Astrocyte (in vitro differentiated cells and primary cell): Measurements from ENCODE around the gene GPR37L1. TPM values are rescaled to one million over a fixed set of nuclear protein-coding genes. Genes with fewer than 3 reads are reported as not detected.

Experiments
- DNase-seq: peaks from one replicate; pipeline ENCODE4 v3.0.0-alpha.2; 2010; ENCODE audit warnings: low read depth
- FAIRE-seq: peaks from 2 replicates; lab custom pipeline; 2011; peaks lifted over from hg19 to GRCh38; lab: Jason Lieb, UNC
- H2AFZ ChIP-seq: 2 replicates; pipeline ENCODE4 v1.6.0; 2012; ENCODE audit warnings: low read depth, low read length, inconsistent platforms
- H3K27ac ChIP-seq: 2 replicates; pipeline ENCODE4 v1.5.1; 2011; ENCODE audit warnings: low read depth, low read length, inconsistent platforms
- H3K27me3 ChIP-seq: 2 replicates; pipeline ENCODE4 v1.6.0; 2011; ENCODE audit warnings: low read length, inconsistent platforms; ENCODE audit not compliant: insufficient read depth
- H3K36me3 ChIP-seq: 2 replicates; pipeline ENCODE4 v1.5.1; 2011; ENCODE audit warnings: low read length, inconsistent platforms; ENCODE audit not compliant: insufficient read depth
- H3K4me1 ChIP-seq: 2 replicates; pipeline ENCODE4 v1.5.1; 2011; ENCODE audit warnings: low read length, inconsistent platforms; ENCODE audit not compliant: insufficient read depth
- H3K4me2 ChIP-seq: 2 replicates; pipeline ENCODE4 v1.6.0; 2012; ENCODE audit warnings: low read length, inconsistent platforms
- H3K4me3 ChIP-seq: 2 replicates; pipeline ENCODE4 v1.5.1; 2011; ENCODE audit warnings: low read depth, mild to moderate bottlenecking, low read length, inconsistent platforms; ENCODE audit not compliant: insufficient read depth
- H3K79me2 ChIP-seq: 2 replicates; pipeline ENCODE4 v1.6.0; 2012; ENCODE audit warnings: mild to moderate bottlenecking, low read length, inconsistent platforms; ENCODE audit not compliant: insufficient read depth
- H3K9ac ChIP-seq: 2 replicates; pipeline ENCODE4 v1.6.0; 2012; ENCODE audit warnings: mild to moderate bottlenecking, low read length, inconsistent platforms
- H3K9me3 ChIP-seq: 2 replicates; pipeline ENCODE4 v1.5.1; 2012; ENCODE audit warnings: low read depth, mild to moderate bottlenecking, low read length, inconsistent platforms; ENCODE audit not compliant: insufficient read depth
- H4K20me1 ChIP-seq: 2 replicates; pipeline ENCODE4 v1.6.0; 2012; ENCODE audit warnings: low read length, inconsistent platforms; ENCODE audit not compliant: insufficient read depth
- H3K27ac Mint-ChIP-seq: one replicate; pipeline ENCODE4 v1.8.0; 2021; ENCODE audit warnings: mild to moderate bottlenecking, mixed read lengths; ENCODE audit not compliant: unreplicated experiment
- H3K27me3 Mint-ChIP-seq: one replicate; pipeline ENCODE4 v1.8.0; 2021; ENCODE audit warnings: low read depth, mixed read lengths; ENCODE audit not compliant: unreplicated experiment
- H3K36me3 Mint-ChIP-seq: one replicate; pipeline ENCODE4 v1.8.0; 2021; ENCODE audit warnings: low read depth, mixed read lengths; ENCODE audit not compliant: unreplicated experiment
- H3K4me1 Mint-ChIP-seq: one replicate; pipeline ENCODE4 v1.8.0; 2021; ENCODE audit warnings: low read depth, mixed read lengths; ENCODE audit not compliant: unreplicated experiment
- H3K4me3 Mint-ChIP-seq: one replicate; pipeline ENCODE4 v1.8.0; 2021; ENCODE audit warnings: mild to moderate bottlenecking, moderate library complexity, mixed read lengths; ENCODE audit not compliant: unreplicated experiment
- H3K9me3 Mint-ChIP-seq: one replicate; pipeline ENCODE4 v1.8.0; 2021; ENCODE audit warnings: mild to moderate bottlenecking, mixed read lengths; ENCODE audit not compliant: unreplicated experiment
- CTCF ChIP-seq: IDR thresholded peaks from 2 replicates; pipeline ENCODE4 v1.5.1; 2011; ENCODE audit warnings: low read depth, mild to moderate bottlenecking, inconsistent platforms, low read length, moderate library complexity; ENCODE audit not compliant: insufficient read depth
- EZH2 ChIP-seq: IDR thresholded peaks from 2 replicates; pipeline ENCODE4 v1.6.1; 2012; ENCODE audit warnings: mild to moderate bottlenecking, low read length, inconsistent platforms; ENCODE audit not compliant: insufficient read depth
- total RNA-seq: library from RNA; stranded (reverse); gene quantifications from 2 replicates; pipeline ENCODE4 v1.2.1, GENCODE V29; 2021

Gene GPR37L1
- total RNA-seq, 1 donor from 2014 or later: not detected

GRCh38 chr1:202146993-202147392 lies 24.3 kb downstream of the GPR37L1 start:
- no peak overlapping the region for H3K9ac ChIP-seq
- H2AFZ ChIP-seq: no peak overlapping the region
- no peaks in the 10 kb centered on the region for H3K27me3 ChIP-seq
- Mint-ChIP-seq H3K4me1 (peaks cover 10% of the 10 kb centered on the region), H3K9me3 (peaks cover 3% of the 10 kb centered on the region), H3K27ac (no peak overlapping the region), H3K36me3 (no peaks in the 10 kb centered on the region), H3K27me3 (peaks cover 2% of the 10 kb centered on the region), H3K4me3 (no peak overlapping the region)
- peaks cover 18% of the 10 kb centered on the region for H4K20me1 ChIP-seq
- DNase-seq (no peak), FAIRE-seq (no peak)
- H3K79me2 ChIP-seq: peaks cover 33% of the 10 kb centered on the region
- H3K36me3 ChIP-seq: no peaks in the 10 kb centered on the region
- no peak overlapping the region for H3K4me2 ChIP-seq
- no peak overlapping the region for H3K27ac ChIP-seq
- H3K4me1 ChIP-seq: peaks cover 20% of the 10 kb centered on the region
- no peak overlapping the region for H3K4me3 ChIP-seq
- TF ChIP-seq EZH2: no peak
- H3K9me3 ChIP-seq: no peaks in the 10 kb centered on the region

GRCh38 chr1:202148391-202148790 lies 25.7 kb downstream of the GPR37L1 start:
- Mint-ChIP-seq H3K4me1 (peaks cover 10% of the 10 kb centered on the region), H3K36me3 (no peaks in the 10 kb centered on the region), H3K4me3 (no peak overlapping the region), H3K9me3 (peaks cover 3% of the 10 kb centered on the region), H3K27ac (no peak overlapping the region), H3K27me3 (peaks cover 2% of the 10 kb centered on the region)
- DNase-seq: no peak
- FAIRE-seq: no peak
- Histone ChIP-seq H4K20me1 (peaks cover 4% of the 10 kb centered on the region), H3K4me1 (peaks cover 10% of the 10 kb centered on the region), H2AFZ (no peak overlapping the region), H3K27me3 (peaks cover 2% of the 10 kb centered on the region), H3K9me3 (no peaks in the 10 kb centered on the region), H3K36me3 (no peaks in the 10 kb centered on the region), H3K79me2 (peaks cover 19% of the 10 kb centered on the region), H3K27ac (no peak overlapping the region), H3K9ac (no peak overlapping the region), H3K4me3 (no peak overlapping the region), H3K4me2 (no peak overlapping the region)
- TF ChIP-seq EZH2 (no peak), CTCF (no peak)

DNA sequence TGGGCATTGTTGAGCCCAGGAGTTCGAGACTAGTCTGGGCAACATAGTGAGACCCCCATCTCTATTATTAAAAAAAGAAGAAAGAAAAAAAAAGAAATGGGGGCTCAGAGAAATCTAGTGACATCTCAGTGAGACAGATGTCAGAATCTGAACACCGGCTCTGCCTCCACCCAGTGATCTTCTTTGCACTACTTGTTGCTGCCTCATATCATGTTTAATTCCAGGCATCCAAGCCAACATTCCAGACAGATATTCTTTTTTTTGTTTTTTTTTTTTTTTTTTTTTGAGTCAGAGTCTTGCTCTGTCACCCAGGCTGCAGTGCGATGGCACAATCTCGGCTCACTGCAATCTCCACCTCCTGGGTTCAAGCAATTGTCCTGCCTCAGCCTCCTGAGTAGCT lies 26.8 kb downstream of the GPR37L1 start:
- H3K79me2 ChIP-seq: peaks cover 8% of the 10 kb centered on the region
- Mint-ChIP-seq H3K4me3 (no peak overlapping the region), H3K27ac (no peak overlapping the region), H3K27me3 (peaks cover 3% of the 10 kb centered on the region), H3K36me3 (no peaks in the 10 kb centered on the region), H3K4me1 (peaks cover 13% of the 10 kb centered on the region), H3K9me3 (peaks cover 3% of the 10 kb centered on the region)
- no peak overlapping the region for H3K4me2 ChIP-seq
- peaks cover 2% of the 10 kb centered on the region for H3K27me3 ChIP-seq
- FAIRE-seq (no peak), DNase-seq (no peak)
- no peak overlapping the region for H3K4me3 ChIP-seq
- H3K9ac ChIP-seq: no peak overlapping the region
- H3K27ac ChIP-seq: no peak overlapping the region
- no peaks in the 10 kb centered on the region for H3K9me3 ChIP-seq
- H3K36me3 ChIP-seq: no peaks in the 10 kb centered on the region
- H3K4me1 ChIP-seq: peaks cover 6% of the 10 kb centered on the region
- H4K20me1 ChIP-seq: no peaks in the 10 kb centered on the region
- TF ChIP-seq CTCF: no peak
- no peak for TF ChIP-seq EZH2
- H2AFZ ChIP-seq: no peak overlapping the region
